Measurements from ENCODE around the gene MYT1. TPM values are rescaled to one million over a fixed set of nuclear protein-coding genes. Genes with fewer than 3 reads are reported as not detected.
"Not testable (repeated sequence)": the region's sequence is repeated elsewhere in the genome, so short reads cannot be mapped to it uniquely, and the experiment has no call there.

MYT1 gene
- 2.6 TPM for polyA plus RNA-seq
- long read RNA-seq, donor 1: 0 reads
- long read RNA-seq, donor 2: 0 reads
- long read RNA-seq, donor 3: 0 reads
- long read RNA-seq, donor 4: 0 reads
- long read RNA-seq, donor 5: 0 reads
- long read RNA-seq, donor 6: 0 reads
- long read RNA-seq, donor 7: 0 reads
- long read RNA-seq, donor 8: 0 reads
- long read RNA-seq, donor 9: 0 reads
- long read RNA-seq, donor 10: 0 reads
- long read RNA-seq, donor 11: 0 reads

GRCh38 chr20:64164123-64164836, at the start of gene MYT1:
MYT1 (plus strand) TSS chr20:64164452; CDS start chr20:64198862, 34,410 bp downstream.
- Histone ChIP-seq H3K4me3 (ENCODE audit: low read length) (peak within 1 kb of the TSS; percentile 26), H3K4me1 (ENCODE audit: control insufficient read depth, insufficient read depth, low read length) (no peaks in the 10 kb centered on the region), H3K27ac (ENCODE audit: low read length) (peak within 1 kb of the TSS; percentile 63), H3K9me3 (ENCODE audit: control insufficient read depth, low read depth, low read length) (no peaks in the 10 kb centered on the region), H3K36me3 (ENCODE audit: control insufficient read depth, insufficient read depth, low read length) (no peaks in the 10 kb centered on the region), H3K27me3 (ENCODE audit: control insufficient read depth, insufficient read depth, low read length) (peaks cover 67% of the 10 kb centered on the region)
- DNase-seq: peak in 1 of 2 donors; percentile 30
- 100% methylated on average over 1 of the region's 21 CpGs for WGBS (ENCODE audit: insufficient coverage, low lambda C conversion rate)

- no CpG with 5 or more reads among the region's 14 CpGs for WGBS (ENCODE audit: insufficient coverage, low lambda C conversion rate)
- no peak overlapping the region for H3K27ac ChIP-seq (ENCODE audit: low read length)
- H3K9me3 ChIP-seq (ENCODE audit: control insufficient read depth, low read depth, low read length): no peaks in the 10 kb centered on the region
- H3K27me3 ChIP-seq (ENCODE audit: control insufficient read depth, insufficient read depth, low read length): no peaks in the 10 kb centered on the region
- no peaks in the 10 kb centered on the region for H3K4me1 ChIP-seq (ENCODE audit: control insufficient read depth, insufficient read depth, low read length)
- no peaks in the 10 kb centered on the region for H3K36me3 ChIP-seq (ENCODE audit: control insufficient read depth, insufficient read depth, low read length)
- no peak for DNase-seq
- no peak overlapping the region for H3K4me3 ChIP-seq (ENCODE audit: low read length)
Measured at GRCh38 chr20:64115171-64115911, 48.9 kb upstream of the MYT1 start.

- H3K27me3 ChIP-seq (ENCODE audit: control insufficient read depth, insufficient read depth, low read length): peaks cover 3% of the 10 kb centered on the region
- H3K4me3 ChIP-seq (ENCODE audit: low read length): no peak overlapping the region
- H3K9me3 ChIP-seq (ENCODE audit: control insufficient read depth, low read depth, low read length): no peaks in the 10 kb centered on the region
- no peak overlapping the region for H3K27ac ChIP-seq (ENCODE audit: low read length)
- WGBS (ENCODE audit: insufficient coverage, low lambda C conversion rate): no CpG with 5 or more reads among the region's 21 CpGs
- no peak for DNase-seq
- no peaks in the 10 kb centered on the region for H3K36me3 ChIP-seq (ENCODE audit: control insufficient read depth, insufficient read depth, low read length)
- no peaks in the 10 kb centered on the region for H3K4me1 ChIP-seq (ENCODE audit: control insufficient read depth, insufficient read depth, low read length)
Measured at GRCh38 chr20:64116016-64116415, 48.2 kb upstream of the MYT1 start.

- no peak overlapping the region for H3K27ac ChIP-seq (ENCODE audit: low read length)
- H3K9me3 ChIP-seq (ENCODE audit: control insufficient read depth, low read depth, low read length): no peaks in the 10 kb centered on the region
- peaks cover 9% of the 10 kb centered on the region for H3K27me3 ChIP-seq (ENCODE audit: control insufficient read depth, insufficient read depth, low read length)
- WGBS (ENCODE audit: insufficient coverage, low lambda C conversion rate): no CpG with 5 or more reads among the region's 17 CpGs
- no peak overlapping the region for H3K4me3 ChIP-seq (ENCODE audit: low read length)
- no peaks in the 10 kb centered on the region for H3K36me3 ChIP-seq (ENCODE audit: control insufficient read depth, insufficient read depth, low read length)
- DNase-seq: no peak
- no peaks in the 10 kb centered on the region for H3K4me1 ChIP-seq (ENCODE audit: control insufficient read depth, insufficient read depth, low read length)
Measured at GRCh38 chr20:64116541-64117431, 47.5 kb upstream of the MYT1 start.

GRCh38 chr20:64117432-64117777, 46.8 kb upstream of the MYT1 start:
- not testable (repeated sequence) for H3K27ac ChIP-seq (ENCODE audit: low read length); H3K4me1 ChIP-seq (ENCODE audit: control insufficient read depth, insufficient read depth, low read length); H3K4me3 ChIP-seq (ENCODE audit: low read length); H3K9me3 ChIP-seq (ENCODE audit: control insufficient read depth, low read depth, low read length); H3K36me3 ChIP-seq (ENCODE audit: control insufficient read depth, insufficient read depth, low read length); DNase-seq
- H3K27me3 ChIP-seq (ENCODE audit: control insufficient read depth, insufficient read depth, low read length): peaks cover 12% of the 10 kb centered on the region
- WGBS (ENCODE audit: insufficient coverage, low lambda C conversion rate): no CpG with 5 or more reads among the region's 6 CpGs

GRCh38 chr20:64119301-64119680, 45.0 kb upstream of the MYT1 start:
- WGBS (ENCODE audit: insufficient coverage, low lambda C conversion rate): no CpG with 5 or more reads among the region's 8 CpGs
- Histone ChIP-seq H3K4me3 (ENCODE audit: low read length) (no peak overlapping the region), H3K4me1 (ENCODE audit: control insufficient read depth, insufficient read depth, low read length) (no peaks in the 10 kb centered on the region), H3K27ac (ENCODE audit: low read length) (no peak overlapping the region), H3K27me3 (ENCODE audit: control insufficient read depth, insufficient read depth, low read length) (peaks cover 14% of the 10 kb centered on the region), H3K36me3 (ENCODE audit: control insufficient read depth, insufficient read depth, low read length) (no peaks in the 10 kb centered on the region), H3K9me3 (ENCODE audit: control insufficient read depth, low read depth, low read length) (no peaks in the 10 kb centered on the region)
- DNase-seq: no peak

- Histone ChIP-seq H3K27ac (ENCODE audit: low read length) (no peak overlapping the region), H3K9me3 (ENCODE audit: control insufficient read depth, low read depth, low read length) (no peaks in the 10 kb centered on the region), H3K4me3 (ENCODE audit: low read length) (no peak overlapping the region), H3K36me3 (ENCODE audit: control insufficient read depth, insufficient read depth, low read length) (no peaks in the 10 kb centered on the region), H3K4me1 (ENCODE audit: control insufficient read depth, insufficient read depth, low read length) (no peaks in the 10 kb centered on the region), H3K27me3 (ENCODE audit: control insufficient read depth, insufficient read depth, low read length) (peaks cover 14% of the 10 kb centered on the region)
- WGBS (ENCODE audit: insufficient coverage, low lambda C conversion rate): no CpG with 5 or more reads among the region's 14 CpGs
- DNase-seq: no peak
Measured at GRCh38 chr20:64119681-64120341, 44.4 kb upstream of the MYT1 start.

- Histone ChIP-seq H3K27me3 (ENCODE audit: control insufficient read depth, insufficient read depth, low read length) (peaks cover 14% of the 10 kb centered on the region), H3K9me3 (ENCODE audit: control insufficient read depth, low read depth, low read length) (no peaks in the 10 kb centered on the region), H3K4me3 (ENCODE audit: low read length) (no peak overlapping the region), H3K36me3 (ENCODE audit: control insufficient read depth, insufficient read depth, low read length) (no peaks in the 10 kb centered on the region), H3K4me1 (ENCODE audit: control insufficient read depth, insufficient read depth, low read length) (no peaks in the 10 kb centered on the region), H3K27ac (ENCODE audit: low read length) (no peak overlapping the region)
- no peak for DNase-seq
- no CpG with 5 or more reads among the region's 12 CpGs for WGBS (ENCODE audit: insufficient coverage, low lambda C conversion rate)
Measured at GRCh38 chr20:64121586-64121985, 42.7 kb upstream of the MYT1 start.

- not testable (repeated sequence) for H3K4me1 ChIP-seq (ENCODE audit: control insufficient read depth, insufficient read depth, low read length); H3K9me3 ChIP-seq (ENCODE audit: control insufficient read depth, low read depth, low read length); DNase-seq; H3K4me3 ChIP-seq (ENCODE audit: low read length); H3K27ac ChIP-seq (ENCODE audit: low read length); H3K36me3 ChIP-seq (ENCODE audit: control insufficient read depth, insufficient read depth, low read length)
- WGBS (ENCODE audit: insufficient coverage, low lambda C conversion rate): 77% methylated on average over 5 of the region's 11 CpGs
- peaks cover 14% of the 10 kb centered on the region for H3K27me3 ChIP-seq (ENCODE audit: control insufficient read depth, insufficient read depth, low read length)
Measured at GRCh38 chr20:64122927-64123326, 41.3 kb upstream of the MYT1 start.

Data from large intestine (tissue), 12 donors.